ENCODE data around the gene SDCBP2. TPM values are rescaled to one million over a fixed set of nuclear protein-coding genes. Genes with fewer than 3 reads are reported as not detected.

Gene SDCBP2
- polyA plus RNA-seq, 1 donor from 2014 or later, result 0.91 TPM

DNA sequence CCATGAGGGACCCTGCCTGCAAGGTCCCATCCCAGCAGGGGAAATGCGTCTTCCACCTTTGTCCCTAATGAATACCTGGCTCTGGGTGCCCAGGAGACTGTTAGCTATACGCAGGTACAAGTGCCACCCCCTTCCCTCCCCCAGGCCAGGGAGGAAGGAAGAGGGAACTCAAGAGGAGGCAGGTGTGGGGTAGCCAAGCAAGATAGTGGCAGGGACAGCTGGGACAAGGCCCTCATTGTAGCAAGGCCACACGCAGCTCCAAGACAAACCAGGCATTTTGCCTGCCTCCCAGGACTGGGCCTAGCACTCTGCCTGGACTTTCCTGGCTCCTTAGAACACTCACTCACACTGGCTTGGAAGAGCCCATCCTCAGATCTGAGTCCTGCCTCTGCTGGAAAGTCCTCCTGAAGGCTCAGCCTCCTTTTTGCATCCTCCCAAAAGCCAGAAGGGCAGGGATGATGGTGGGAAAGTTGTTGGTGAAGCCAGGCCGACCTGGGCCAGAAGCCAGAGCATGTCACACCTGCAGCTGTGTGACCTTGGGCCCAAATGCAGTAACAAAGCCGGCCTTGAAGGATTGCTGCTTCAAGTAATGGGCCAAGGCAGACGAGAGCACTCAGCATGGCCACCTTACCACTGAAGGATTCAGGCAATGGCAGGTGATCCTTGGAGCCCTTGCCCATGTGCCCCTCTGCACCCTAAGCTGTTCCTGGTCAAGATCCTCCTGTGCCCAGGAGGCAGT is 35.1 kb downstream of the SDCBP2 start:
- Mint-ChIP-seq H3K9me3 (no peaks in the 10 kb centered on the region), H3K27me3 (no peaks in the 10 kb centered on the region), H3K27ac (no peak overlapping the region), H3K4me1 (no peaks in the 10 kb centered on the region), H3K4me3 (no peak overlapping the region), H3K36me3 (no peaks in the 10 kb centered on the region)

DNA sequence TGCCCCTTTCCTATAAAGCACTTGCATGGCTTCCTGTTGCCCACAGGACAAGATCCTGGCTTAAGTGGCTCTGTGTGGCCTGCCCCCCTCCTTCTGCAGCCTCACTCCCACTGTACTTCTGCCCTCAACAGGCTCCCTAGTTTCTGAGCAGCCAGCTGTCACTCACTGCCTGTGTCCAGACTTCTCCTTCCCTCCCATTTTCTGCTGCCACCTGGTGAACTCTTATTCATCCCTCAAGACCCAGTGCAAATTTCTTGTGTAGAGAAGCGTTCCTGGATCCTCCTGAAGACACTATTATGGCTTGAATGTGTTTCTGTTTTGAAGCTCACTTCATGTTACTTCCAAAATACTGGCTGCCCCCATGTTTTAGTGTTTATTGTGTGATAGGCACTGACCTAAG is 36.3 kb downstream of the SDCBP2 start:
- no peaks in the 10 kb centered on the region for H3K27me3 Mint-ChIP-seq
- H3K4me1 Mint-ChIP-seq, result no peaks in the 10 kb centered on the region
- no peaks in the 10 kb centered on the region for H3K36me3 Mint-ChIP-seq
- no peak overlapping the region for H3K27ac Mint-ChIP-seq
- no peak overlapping the region for H3K4me3 Mint-ChIP-seq
- H3K9me3 Mint-ChIP-seq, result no peaks in the 10 kb centered on the region

DNA sequence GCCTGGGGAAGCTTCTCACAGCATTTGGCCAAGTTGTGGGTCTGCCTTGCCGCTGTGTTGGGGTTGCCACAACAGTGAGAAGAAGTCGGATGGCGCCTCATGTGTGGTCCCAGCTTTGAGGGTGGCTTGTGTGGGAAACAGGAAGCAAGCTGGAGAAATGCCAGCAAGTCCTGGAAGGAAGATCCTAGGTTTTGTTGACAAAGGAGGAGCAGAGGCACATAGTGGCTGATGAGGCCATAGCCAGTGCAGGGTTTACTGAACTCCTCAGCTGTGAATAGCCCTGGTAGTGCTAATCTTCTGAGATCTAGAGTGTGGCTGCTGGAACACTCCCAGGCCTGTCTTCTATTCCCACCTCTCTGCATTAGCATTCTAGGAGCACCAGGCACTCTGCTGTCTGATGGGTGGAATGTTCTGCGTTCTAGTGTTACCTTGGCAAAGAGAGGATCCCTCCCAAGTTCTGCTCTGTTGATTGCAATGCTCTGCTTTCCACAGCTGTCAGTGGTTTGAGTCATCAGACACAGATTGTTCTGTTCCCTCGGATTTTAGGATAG is 37.7 kb downstream of the SDCBP2 start:
- Mint-ChIP-seq H3K27ac (no peak overlapping the region), H3K9me3 (no peaks in the 10 kb centered on the region), H3K27me3 (no peaks in the 10 kb centered on the region), H3K36me3 (no peaks in the 10 kb centered on the region), H3K4me3 (no peak overlapping the region), H3K4me1 (no peaks in the 10 kb centered on the region)

DNA sequence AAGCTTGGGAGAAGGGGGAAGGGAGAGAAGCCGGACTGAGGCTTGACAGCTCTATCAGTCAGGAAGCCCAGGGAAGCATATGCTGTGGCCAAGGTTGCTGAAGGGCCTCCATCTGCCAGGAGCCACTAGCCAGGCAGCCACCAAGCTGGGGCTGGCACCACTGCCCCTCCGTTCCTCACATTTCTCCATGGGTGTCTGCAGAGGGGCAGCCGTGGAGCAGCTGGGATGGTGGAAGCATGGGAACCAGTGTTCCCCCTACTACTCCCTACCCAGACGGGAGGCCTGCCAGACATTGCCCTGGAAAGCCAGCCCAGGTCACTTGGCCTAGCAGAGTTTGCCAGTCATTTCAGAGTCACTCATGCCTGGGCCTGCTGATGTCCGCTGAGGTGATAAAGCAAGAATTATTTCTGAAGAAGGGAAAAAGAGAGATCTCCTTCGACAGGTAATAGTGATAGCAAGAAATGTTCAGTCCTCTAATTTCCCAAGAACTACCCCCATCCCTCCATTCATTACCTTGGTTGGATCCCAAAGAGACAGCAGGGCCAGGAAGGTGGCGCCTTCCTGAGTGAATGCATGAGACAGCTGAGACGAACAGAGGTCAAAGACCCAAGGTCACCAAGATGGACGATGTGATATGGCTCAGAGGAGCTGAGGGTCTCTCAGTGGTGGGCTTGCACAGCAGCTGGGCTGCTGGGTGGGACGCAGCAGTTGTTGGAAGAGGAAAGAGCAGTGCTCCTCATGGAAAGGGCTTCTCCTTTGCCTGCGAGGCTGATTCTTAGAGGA is 41.0 kb downstream of the SDCBP2 start:
- no peaks in the 10 kb centered on the region for H3K4me1 Mint-ChIP-seq
- H3K4me3 Mint-ChIP-seq, result no peak overlapping the region
- H3K27me3 Mint-ChIP-seq, result peaks cover 1% of the 10 kb centered on the region
- peak overlapping the region in 1 of 3 donors; percentile 40 for H3K27ac Mint-ChIP-seq
- no peaks in the 10 kb centered on the region for H3K9me3 Mint-ChIP-seq
- peaks cover 2% of the 10 kb centered on the region for H3K36me3 Mint-ChIP-seq

DNA sequence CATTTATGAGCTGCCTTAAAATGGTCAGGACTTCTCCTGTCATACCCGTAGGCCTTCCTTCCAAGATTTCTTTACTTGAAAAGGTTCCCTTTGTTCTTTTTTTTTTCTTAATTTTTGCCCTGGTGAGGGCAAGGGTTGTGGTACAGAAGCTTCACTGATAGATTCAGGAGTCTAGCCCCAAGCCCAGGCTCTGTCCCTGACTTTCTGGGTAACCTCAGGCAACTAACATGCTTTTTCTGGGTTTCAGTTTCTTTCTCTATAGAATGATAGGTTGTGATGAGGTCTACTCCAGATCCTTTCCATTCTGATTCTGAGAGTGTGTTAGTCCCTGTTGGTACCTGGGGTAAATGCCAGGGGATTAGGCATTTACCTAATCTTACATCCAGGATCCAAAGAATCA is 41.6 kb downstream of the SDCBP2 start:
- Mint-ChIP-seq H3K27ac (no peak overlapping the region), H3K9me3 (no peaks in the 10 kb centered on the region), H3K4me1 (no peaks in the 10 kb centered on the region), H3K27me3 (peaks cover 1% of the 10 kb centered on the region), H3K36me3 (peaks cover 2% of the 10 kb centered on the region), H3K4me3 (no peak overlapping the region)

DNA sequence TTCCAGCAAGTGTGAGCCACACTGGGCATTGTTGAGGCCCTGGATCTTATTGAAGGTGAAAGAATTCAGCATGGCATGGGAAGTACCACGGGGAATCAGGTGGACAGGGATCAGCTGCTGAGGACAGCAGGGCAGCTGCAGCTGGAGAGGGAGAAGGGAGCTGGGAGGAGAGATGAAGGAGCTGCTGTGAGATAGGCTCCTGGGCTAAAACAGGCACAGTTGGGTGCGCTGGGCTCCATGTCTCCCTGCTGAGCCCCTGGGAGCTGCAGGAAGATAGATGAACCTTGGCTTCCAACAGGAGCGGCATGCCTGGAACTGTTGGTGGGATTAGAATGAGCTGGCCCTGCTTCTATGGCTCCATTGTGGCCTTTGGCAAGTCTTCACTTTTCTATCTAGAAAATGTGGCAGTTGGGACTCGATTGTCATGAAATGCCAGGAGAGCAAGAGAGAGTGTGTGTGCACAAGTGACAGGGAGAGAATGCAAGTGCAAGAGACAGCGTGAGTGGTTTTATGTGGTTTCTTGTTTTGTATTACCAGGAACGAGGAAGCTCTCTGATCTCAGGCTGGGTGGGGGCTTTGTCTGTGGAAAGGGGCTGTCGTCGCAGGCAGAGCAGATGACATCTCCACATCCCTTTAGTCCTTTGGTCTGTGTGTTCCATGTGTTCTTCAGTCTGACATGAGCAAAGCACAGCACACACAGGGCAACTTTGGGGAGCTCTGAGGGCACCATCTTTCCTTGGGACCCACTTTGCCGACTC is 42.5 kb downstream of the SDCBP2 start:
- Mint-ChIP-seq H3K36me3 (peaks cover 2% of the 10 kb centered on the region), H3K4me3 (peak overlapping the region in 1 of 4 donors; percentile 62), H3K4me1 (no peaks in the 10 kb centered on the region), H3K9me3 (no peaks in the 10 kb centered on the region), H3K27ac (no peak overlapping the region), H3K27me3 (peaks cover 1% of the 10 kb centered on the region)

DNA sequence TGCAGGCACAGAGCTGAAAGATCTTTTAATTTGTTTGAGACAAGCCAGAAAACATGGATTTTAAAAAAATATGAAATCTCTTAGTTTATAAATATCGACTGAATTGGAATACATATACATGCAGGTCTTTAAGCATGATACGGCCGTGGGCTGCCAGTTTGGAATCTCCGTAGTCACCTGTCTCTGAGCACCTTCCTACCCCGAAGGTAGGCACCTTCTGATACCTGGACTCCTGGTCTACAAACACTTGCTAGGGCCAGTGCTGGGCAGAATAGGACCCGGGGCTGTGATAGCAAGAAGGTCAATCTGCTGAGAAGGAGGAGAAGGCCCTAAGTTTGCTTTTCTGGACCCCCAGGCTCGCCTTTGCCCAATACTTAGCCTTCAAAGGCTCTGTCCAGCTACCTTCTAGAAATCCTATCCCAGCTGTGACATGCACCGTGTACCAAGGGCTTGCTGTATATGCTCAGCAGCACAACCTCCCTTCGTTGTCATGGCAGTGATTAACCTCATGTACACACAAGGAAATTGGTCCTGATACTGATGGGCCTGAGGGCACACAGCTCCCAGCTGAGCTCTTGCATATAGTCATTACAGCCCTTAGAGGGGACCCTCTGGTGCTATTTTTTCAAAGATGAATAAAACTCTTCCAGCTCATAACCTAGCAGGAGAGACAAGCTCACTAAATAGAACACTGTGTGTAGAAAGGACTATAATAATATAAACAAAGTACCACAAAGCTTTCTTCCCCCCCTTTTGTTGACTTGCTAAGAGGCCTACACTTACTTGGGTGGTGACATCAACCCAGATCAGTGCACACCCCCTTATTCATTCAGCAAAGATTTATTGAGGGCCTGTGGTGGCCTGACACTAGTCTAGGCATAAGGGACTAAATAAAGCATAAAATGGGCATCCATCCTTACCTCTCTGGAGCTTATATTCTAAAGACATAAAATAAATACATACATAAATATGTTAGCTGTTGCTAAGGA is 45.1 kb downstream of the SDCBP2 start:
- H3K4me1 Mint-ChIP-seq, result peaks cover 0 to 3% (median 0%) of the 10 kb centered on the region in 3 donors
- peaks cover 1% of the 10 kb centered on the region for H3K27me3 Mint-ChIP-seq
- H3K4me3 Mint-ChIP-seq, result no peak overlapping the region
- no peak overlapping the region for H3K27ac Mint-ChIP-seq
- H3K36me3 Mint-ChIP-seq, result peaks cover 2% of the 10 kb centered on the region
- no peaks in the 10 kb centered on the region for H3K9me3 Mint-ChIP-seq

DNA sequence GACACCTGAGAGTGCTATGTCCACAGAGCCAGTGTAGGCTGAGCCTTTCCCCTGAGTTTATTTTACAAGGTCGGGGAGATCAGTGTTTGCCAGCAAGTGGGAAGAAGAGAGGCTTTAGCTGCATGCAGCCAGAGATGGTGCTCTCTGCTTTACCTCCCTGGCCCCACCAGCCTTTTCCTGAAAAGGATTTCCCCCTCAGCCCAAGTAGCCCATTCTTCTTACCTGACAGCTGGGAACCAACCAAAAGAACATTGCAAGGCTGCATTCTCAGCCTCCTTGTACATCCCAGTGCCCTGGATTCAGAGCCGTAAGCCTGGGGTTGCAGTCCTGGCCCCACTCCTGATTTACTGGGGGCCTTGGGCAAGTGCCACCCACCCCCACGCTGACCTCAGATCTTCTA is 46.0 kb downstream of the SDCBP2 start:
- no peaks in the 10 kb centered on the region for H3K9me3 Mint-ChIP-seq
- peaks cover 2% of the 10 kb centered on the region for H3K36me3 Mint-ChIP-seq
- H3K27me3 Mint-ChIP-seq, result peaks cover 1% of the 10 kb centered on the region
- no peak overlapping the region for H3K27ac Mint-ChIP-seq
- H3K4me3 Mint-ChIP-seq, result no peak overlapping the region
- peaks cover 0 to 3% (median 0%) of the 10 kb centered on the region in 3 donors for H3K4me1 Mint-ChIP-seq

DNA sequence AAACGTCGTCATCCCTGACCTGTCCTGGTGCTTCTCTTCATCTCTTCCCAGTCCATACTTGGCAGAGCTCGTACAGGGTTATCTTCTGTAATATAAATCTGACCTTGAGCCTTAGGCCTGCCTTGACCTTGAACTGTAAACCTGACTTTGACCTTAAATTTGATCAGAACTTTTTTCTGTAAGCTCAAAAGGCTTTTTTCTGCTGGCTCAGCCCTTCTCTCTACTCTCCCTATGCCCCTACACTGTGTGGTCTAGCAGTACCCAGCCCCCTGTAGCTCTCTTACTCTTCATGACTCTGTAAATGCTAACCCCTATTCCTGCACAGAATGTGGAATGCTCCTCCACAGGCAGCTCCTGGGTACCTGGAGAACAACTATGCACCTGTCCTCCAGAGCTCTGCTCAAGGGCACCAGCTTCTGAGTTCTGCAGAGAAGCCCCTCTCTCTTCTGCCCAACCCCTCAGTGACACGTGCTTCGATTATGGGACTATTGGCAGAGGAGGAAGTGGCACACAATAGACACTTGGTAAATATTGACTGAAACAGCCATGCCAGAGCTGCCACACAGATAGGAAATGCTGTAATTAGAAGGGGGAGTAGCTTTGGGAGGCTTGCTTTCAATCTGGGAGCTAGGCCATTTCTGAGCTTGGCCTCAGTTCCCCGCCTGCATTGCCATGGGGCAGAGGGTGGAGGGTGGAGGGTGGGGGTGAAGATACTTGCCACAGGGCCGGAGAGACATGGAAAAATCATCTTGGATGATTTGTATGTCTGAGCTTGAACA is 47.5 kb downstream of the SDCBP2 start:
- Mint-ChIP-seq H3K36me3 (peaks cover 2% of the 10 kb centered on the region), H3K27me3 (peaks cover 1% of the 10 kb centered on the region), H3K27ac (peak overlapping the region in 1 of 3 donors; percentile 55), H3K9me3 (no peaks in the 10 kb centered on the region), H3K4me3 (no peak overlapping the region), H3K4me1 (peaks cover 0 to 3% (median 0%) of the 10 kb centered on the region in 3 donors)

DNA sequence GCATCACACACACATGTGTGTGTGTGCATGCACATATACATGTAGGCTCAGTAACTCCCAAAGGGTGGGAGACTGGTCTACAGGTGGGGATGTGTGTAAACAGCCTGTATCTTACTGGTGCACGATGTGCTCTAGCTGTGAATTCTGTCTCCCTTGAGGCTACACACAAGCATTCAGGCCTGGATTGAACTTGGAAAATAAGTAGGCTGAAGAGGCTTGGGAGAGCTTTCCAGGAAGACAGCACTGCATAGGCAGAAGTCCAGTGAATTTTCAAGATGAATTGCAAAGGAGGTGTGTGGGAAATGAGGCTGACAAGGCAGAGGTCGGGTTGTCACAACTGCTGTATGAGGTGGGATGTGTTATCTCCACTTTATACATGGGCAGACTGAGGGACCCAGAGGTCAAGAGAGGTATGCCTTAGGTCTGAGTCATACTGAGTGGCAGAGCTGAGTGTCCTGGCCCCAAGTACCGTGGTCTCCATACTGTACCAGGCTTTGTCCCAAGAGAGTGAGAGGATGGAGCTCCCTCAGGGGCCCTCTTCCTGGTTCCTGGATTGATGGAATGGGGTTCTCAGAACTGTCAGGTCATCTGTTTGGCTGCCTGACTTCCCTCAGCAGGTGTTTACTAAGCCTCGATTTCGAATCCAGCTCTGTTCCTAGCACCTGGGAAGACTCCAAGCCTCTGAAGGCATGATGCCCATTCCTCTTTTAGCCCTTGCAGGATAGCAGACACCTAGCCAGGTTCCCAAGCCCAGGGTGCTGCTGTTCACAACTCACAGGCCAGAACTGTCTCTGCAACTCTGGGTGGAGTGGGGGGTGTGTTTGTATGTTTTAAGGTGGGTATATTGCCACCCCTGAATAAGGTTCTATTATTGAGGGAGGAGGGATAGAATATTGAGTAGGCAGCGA is 48.5 kb downstream of the SDCBP2 start:
- no peaks in the 10 kb centered on the region for H3K9me3 Mint-ChIP-seq
- peaks cover 2% of the 10 kb centered on the region for H3K36me3 Mint-ChIP-seq
- H3K27ac Mint-ChIP-seq, result no peak overlapping the region
- H3K4me1 Mint-ChIP-seq, result peaks cover 0 to 3% (median 0%) of the 10 kb centered on the region in 3 donors
- H3K27me3 Mint-ChIP-seq, result no peaks in the 10 kb centered on the region
- no peak overlapping the region for H3K4me3 Mint-ChIP-seq

DNA sequence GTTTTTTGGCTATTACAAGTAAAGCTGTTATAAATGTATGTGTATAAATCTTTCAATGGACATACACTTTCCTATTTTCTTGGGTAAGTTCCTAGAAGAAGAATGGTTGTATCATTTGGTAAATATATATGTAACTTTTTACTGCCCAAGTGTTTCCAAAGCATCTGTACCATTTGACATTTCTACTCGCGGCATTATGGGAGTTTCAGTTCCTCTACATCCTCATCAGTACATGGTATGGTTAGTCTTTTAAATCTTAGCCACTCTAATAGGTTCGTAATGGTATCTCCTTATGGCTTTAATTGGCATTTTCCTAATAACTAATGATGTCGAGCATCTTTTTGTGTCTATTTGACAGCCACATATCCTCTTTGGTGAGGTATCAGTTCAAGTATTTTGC is 49.9 kb downstream of the SDCBP2 start:
- H3K36me3 Mint-ChIP-seq, result no peaks in the 10 kb centered on the region
- no peaks in the 10 kb centered on the region for H3K9me3 Mint-ChIP-seq
- no peaks in the 10 kb centered on the region for H3K27me3 Mint-ChIP-seq
- peaks cover 0 to 3% (median 0%) of the 10 kb centered on the region in 3 donors for H3K4me1 Mint-ChIP-seq
- no peak overlapping the region for H3K4me3 Mint-ChIP-seq
- no peak overlapping the region for H3K27ac Mint-ChIP-seq

DNA sequence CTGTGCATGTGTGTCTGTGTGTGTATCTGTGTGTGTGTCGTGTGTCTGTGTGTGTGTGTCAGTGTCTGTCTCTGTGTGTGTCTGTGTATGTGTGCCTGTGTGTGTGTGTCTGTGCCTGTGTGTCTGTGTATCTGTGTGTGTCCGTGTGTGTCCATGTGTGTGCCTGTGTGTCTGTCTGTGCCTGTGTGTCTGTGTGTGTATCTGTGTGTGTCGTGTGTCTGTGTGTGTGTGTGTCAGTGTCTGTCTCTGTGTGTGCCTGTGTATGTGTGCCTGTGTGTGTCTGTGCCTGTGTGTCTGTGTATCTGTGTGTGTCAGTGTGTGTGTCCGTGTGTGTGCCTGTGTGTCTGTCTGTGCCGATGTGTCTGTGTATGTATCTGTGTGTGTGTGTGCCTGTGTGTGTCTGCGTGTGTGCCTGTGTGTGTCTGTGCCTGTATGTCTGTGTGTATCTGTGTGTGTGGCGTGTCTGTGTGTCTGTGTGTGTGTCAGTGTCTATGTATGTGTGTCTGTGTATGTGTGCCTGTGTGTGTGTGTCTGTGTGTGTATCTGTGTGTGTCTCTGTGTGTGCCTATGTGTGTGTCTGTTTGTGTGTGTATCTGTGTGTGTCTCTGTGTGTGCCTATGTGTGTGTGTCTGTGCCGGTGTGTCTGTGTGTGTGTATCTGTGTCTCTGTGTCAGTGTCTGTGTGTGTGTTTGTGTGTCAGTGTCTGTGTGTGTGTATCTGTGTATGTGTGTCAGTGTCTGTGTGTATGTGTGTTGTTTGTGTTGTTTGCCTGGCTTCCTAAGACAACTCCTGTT is 51.2 kb downstream of the SDCBP2 start:
- Mint-ChIP-seq H3K27me3 (no peaks in the 10 kb centered on the region), H3K4me1 (peaks cover 0 to 3% (median 0%) of the 10 kb centered on the region in 3 donors), H3K27ac (no peak overlapping the region), H3K4me3 (no peak overlapping the region), H3K36me3 (no peaks in the 10 kb centered on the region), H3K9me3 (no peaks in the 10 kb centered on the region)
